Activated CD8-positive, alpha-beta memory T cell treated with anti-CD3 and anti-CD28 coated beads for 24 hours (primary cell): ENCODE data around the gene PDE3B.
A peak's percentile ranks its signal among the peaks of the same experiment; 100 is the strongest.
"Not testable (repeated sequence)": the region's sequence is repeated elsewhere in the genome, so short reads cannot be mapped to it uniquely, and the experiment has no call there.

ENCODE experiments used
- DNase-seq: peaks from one replicate; pipeline ENCODE4 v3.0.0-alpha.2; 2020

The PDE3B gene

DNA sequence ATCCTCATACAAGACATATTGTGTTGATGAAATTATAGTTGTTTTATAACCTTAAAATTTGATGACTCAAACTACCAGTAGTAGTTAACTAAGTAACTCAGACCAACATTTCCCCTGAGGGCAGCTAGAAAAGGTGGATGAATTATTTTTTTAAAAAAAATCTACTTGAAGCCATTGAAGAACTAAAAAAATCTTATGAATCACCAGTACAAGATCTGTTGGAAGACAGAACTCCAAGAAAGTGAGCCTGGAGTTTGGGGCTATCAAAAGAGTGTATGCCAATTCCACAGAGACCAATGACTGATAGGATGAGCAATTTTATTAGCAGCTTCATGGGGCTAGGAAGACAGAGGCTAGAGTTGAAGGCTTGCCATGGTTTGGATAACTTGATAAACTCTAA, 176.0 kb downstream of the PDE3B start:
- no peak for DNase-seq

DNA sequence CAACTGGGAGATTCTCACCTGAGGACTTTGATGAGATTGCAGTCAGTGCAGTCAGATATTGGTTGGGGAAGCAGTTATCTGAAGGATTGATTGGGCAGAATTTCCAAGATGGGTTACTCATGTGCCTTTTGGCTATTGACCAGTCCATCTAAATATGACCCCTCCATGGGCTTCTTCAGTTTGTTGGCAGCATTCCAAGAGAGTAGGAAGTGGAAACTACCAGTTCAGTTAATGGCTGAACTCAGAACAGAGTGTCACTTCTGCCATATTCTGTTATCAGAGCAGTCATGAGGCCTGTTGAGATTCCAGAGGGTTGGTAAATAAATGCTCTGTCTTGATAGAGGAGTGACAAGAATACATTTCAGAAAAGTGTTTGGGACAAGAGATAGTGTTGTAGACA, 177.4 kb downstream of the PDE3B start:
- no peak for DNase-seq

DNA sequence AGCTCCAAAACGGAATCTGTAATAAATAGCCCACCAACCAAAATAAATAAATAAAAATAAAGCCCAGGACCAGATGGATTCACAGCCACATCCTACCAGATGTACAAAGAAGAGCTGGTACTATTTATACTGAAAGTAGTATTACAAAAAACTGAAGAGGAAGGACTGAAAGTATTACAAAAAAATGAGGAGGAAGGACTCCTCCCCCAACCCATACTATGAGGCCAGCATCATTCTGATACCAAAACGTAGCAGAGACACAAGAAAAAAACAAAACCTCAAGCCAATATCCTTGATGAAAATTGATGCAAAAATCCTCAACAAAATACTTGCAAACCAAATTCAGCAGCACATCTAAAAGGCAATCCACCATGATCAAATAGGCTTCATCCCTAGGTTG, 183.0 kb downstream of the PDE3B start:
- no peak for DNase-seq

DNA sequence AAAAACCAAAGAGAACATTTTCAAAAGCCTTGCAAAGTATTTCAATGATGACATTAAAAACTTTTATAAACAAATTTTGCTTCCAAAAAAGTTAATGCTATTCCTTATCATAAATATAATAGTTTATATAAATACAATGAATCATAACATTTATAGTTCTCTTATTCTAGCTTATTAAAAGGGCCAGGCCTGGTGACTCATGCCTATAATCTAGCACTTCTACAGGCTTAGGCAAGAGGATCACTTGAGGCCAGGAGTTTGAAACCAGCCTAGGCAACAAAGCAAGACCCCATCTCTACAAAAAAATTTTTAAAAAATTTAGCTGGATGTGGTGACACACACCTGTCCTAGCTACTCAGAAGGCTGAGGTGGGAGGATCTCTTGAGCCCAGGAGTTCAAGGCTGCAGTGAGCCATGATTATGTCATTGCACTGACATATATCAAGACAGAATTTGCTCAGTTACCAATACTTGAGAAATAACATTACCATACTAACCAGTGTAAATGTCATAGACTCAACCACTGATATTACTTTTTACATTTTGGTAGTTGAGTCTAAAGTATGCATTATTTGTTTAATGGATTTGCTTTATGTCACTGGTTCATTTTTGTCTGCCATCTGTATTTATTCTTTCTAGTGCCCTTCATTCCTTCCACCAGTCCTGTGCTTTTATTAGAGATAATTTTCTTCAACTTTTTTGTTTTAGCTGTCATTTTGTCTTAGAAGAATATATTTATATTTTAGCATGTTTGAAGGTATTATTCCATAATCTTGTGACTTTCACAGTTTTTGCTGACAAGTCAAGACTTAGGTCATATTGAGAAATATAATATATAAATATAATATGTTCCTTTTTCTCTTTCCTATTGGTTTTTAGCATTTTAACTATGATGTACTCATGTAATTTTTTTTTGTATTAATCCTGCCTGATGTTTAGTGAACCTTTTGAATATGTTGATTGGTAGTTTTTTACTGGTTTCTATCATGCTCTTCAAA, 192.2 kb downstream of the PDE3B start:
- DNase-seq, result no peak

DNA sequence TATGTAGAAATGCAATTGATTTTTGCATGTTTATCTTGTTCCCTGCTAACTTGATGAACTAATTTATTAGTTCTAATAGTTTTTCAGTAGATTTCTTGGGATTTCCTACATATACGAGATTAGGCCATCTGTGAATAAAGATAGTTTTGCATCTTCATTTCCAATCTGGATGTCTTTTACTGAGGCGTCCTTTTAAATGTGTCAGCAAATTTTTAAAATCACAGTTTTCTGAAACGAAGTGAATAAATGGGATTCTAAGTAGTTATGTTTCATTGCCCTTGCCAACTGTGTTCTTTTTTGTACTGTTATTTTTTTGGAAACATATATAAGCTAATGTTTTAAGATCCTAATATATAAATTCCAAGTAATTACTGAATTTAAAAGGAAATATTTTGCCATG, 198.4 kb downstream of the PDE3B start:
- DNase-seq, result no peak

DNA sequence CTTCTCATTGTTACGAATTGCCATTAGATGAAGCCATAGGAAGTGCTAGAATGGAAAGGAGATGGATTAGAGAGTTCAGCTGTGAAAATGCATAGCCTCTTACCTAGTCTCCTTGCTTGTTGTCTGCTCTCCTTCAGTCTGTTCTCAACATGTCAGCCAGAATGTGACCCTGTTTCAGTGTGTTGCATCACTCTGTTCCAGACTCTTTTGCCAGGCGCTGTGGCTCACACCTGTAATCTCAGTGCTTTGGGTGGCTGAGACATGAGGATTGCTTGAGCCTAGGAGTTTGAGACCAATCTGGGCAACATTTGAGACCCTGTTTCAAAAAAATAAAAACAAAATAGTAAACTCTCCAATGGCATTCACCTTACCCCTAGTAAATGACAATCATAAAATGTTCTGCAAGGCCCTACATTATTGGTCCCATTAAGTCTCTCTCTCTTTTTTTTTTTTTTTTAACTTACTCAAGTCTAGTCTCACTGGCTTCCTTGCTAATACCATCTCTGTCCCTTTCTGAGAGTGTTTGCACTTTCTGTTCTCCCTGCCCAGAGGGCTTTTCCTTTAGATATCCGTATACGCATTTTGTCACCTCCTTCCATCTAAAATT, 209.1 kb downstream of the PDE3B start:
- DNase-seq, result no peak

DNA sequence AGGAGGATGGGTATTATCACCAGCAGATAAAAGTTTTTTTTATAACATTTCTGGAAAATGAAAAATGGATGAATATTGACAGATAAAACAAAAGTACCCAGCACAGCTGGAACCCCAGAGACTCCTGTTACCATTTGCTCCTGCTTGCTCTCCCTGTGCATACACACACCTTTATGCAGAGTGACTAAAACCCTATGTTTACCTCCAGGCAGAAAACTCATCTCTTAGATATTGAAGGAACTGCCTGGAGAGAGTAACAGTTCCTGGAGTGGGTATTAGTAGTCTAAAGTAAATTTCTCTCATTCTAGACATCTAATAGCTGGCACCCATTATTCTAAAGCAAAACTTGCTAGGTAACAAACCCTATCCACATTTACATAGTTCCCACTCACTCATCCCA, 210.5 kb downstream of the PDE3B start:
- DNase-seq, result no peak

DNA sequence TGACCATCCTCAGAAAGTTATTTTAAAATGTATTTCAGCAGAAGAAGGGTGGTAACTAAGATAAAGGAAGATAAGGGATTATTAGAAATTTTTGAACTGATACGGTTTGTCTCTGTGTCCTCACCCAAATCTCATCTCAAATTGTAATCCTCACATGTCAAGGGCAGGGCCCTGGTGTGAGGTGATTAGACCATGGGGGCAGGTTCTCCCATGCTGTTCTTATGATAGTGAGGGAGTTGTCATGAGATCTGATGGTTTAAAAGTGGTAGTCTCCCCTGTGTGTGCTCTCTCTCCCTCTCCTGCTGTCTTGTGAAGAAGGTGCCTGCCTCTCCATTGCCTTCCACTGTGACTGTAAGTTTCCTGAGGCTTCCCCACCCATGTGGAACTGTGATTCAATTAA, 212.3 kb downstream of the PDE3B start:
- no peak for DNase-seq

DNA sequence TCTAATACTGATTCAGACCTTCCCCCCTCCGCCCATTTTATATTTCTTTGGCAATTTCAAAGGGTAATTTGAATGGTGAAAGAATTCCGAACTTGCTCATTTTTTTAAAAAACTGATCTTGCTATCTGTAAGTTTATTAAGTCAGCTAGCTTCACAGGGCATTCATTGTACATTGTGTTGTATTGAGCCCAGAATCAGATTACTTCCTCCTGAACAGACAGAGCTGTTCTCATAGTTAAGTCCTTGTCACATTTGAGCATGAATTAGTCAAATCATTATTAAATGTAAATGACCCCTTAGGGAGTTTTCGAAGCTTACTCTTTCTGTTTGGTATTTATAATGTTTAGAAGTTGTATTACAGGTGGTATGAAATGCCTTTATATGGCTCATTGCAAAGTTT, 214.0 kb downstream of the PDE3B start:
- no peak for DNase-seq

DNA sequence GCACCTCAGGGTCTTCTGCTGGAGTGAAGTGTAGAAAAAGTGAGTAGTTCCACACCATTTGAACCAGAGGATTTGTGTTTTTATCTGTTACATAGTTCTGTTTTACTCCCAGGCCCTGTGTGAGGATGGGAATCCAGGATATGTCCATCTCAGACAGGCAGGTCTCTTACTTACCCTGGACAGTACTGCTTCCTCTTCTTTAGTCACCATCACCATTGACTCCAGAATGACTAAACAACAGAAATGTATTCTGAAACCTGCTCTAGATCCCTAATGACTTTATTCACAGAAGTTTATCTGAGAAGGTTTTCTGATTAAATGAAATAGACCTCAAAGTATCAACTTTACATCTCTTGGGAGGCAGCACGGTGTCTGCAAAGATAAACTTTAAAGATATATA, 214.8 kb downstream of the PDE3B start:
- DNase-seq, result no peak

DNA sequence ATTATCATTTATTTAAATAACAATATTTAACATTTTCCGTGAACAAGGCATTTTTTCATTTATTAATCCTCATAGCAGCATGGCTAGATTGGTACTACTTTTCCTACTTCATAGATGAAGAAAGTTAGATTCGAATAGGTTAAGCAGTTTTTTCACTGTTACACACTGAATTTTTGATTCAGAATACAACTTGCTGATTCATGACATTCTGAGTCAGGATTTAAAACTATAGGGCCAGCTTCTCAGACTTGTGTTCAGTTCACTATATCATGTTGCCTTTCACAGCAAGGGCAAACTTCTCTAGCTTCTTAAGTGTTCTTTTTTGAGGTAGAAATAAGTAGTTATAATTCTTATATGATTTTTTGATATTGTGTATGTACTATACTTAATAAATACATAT, 216.9 kb downstream of the PDE3B start:
- DNase-seq, result no peak

DNA sequence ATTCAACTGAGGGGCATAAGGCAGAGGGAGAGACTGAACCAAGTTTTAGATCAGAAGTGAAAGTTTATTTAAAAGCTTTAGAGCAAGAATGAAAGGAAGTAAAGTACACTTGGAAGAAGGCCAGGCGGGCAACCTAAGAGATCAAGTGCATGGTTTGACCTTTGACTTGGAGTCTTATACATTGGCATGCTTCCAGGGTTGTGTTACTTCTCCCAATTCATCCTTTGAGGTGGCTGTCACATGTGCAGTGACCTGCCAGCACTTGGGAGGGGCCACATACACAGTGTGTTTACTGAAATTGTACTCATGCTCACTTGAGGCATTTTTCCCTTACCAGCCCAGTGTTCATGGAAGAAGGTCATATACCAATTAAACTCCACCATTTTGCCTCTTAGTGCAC, 218.1 kb downstream of the PDE3B start:
- DNase-seq, result no peak

DNA sequence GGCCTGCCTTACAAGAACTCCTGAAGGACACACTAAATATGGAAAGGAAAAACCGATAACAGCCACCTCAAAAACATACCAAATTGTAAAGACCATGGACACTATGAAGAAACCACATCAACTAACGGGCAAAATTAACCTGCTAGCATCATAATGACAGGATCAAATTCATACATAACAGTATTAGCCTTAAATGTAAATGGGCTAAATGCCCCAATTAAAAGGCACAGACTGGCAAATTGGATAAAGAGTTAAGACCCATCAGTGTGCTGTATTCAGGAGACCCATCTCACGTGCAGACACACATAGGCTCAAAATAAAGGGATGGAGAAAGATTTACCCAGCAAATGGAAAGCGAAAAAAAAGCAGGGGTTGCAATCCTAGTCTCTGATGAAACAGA, 220.2 kb downstream of the PDE3B start:
- DNase-seq, result not testable (repeated sequence)

DNA sequence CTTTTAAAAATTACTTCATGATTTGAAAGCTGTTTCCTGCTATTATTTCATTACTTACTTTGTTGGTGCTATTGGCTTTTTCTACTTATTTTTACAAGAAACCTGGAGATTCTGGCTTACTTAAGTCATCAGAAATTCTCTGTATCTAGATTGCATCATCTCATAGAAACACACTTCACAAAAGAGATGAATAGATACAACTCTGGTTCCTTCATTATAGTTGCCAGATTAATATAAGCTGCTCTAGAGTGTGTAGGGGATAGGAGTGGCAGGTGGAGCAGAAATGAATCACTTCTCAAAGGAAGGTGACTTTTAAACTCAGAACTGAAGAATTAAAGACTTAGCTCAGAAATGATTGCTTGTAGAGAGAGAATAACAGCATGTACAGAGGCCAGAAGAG, 228.4 kb downstream of the PDE3B start:
- DNase-seq, result no peak

DNA sequence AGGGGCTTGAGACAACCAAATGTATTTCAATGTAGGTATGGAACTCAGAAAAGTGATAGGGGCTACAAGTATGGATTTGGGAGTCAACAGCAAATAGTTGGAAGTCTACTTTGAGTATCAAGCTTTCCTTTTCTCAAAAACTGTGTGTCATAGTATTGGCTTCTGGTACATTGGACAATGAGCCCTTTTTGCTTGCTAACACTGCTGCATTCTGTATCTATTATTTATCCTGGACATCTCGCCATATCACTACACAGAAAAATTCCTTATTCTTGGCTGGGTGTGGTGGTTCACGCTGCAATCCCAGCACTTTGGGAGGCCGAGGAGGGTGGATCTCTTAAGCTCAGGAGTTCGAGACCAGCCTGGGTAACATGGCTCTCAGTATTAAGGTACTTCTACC, 230.0 kb downstream of the PDE3B start:
- no peak for DNase-seq

DNA sequence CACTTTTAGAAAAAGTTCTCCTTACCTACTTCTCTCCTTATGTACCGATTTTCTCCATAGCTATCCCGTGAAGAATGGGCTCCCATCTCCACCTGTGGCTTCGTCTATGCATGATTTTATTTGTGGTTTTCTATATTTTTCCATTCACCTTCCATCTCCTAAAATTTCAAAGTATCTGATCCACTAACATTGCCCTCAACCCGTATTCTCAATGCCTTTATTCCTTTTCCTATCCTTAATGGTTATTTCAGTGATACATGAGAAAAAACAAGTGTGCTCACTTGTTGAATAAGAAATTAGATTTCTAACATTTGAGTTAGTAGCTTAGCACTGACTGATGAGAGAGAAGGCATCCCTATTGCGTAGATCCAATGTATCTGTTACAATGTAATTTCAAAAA, 231.6 kb downstream of the PDE3B start:
- no peak for DNase-seq

DNA sequence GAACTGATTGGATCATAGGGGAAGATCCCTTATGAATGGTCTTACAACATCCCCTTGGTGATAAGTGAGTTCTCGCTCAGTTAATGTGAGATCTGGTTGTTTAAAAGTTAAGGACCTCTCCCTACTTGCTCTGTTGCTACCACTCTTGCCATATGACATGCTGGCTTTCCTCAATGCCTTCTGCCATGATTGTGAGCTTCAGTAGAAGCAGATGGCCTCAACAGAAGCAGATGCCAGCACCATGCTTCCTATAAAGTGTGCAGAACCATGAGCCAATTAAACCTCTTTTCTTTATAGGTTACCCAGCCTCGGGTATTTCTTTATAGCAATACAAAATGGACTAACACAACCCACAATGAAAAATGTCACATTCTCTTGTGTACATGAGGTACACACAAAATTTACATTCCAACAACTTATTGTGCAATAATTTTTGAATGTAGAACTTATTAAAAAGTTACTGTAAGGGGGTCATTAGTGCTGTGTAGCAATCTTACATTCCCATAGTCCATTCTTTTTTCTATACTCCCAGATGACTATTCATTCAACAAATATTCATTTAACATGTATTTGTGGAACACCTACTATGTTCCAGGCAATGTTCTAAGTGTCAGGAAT, 238.1 kb downstream of the PDE3B start:
- DNase-seq, result no peak

DNA sequence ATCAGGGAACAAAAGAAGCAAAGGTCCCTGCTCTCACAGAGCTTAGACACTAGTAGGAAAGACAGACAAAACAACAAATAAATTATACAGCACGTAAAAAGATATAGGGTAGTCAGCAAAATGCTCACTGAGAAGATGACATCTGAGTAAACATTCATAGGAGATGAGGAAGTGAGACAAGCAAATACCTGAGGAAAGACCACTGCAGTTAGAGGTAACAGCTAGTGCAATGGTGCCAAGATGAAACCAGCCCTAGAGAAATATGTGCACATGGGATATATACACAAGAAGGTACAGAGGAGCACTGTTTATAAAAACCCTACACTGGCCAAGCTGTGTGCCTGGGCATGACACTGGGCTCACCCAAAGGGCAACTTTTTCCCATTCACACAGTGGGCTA, 238.6 kb downstream of the PDE3B start:
- DNase-seq, result no peak

DNA sequence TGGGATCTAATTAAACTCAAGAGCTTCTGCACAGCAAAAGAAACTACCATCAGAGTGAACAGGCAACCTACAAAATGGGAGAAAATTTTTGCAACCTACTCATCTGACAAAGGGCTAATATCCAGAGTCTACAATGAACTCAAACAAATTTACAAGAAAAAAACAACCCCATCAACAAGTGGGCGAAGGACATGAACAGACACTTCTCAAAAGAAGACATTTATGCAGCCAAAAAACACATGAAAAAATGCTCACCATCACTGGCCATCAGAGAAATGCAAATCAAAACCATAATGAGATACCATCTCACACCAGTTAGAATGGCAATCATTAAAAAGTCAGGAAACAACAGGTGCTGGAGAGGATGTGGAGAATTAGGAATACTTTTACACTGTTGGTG, 240.1 kb downstream of the PDE3B start:
- DNase-seq, result not testable (repeated sequence)

DNA sequence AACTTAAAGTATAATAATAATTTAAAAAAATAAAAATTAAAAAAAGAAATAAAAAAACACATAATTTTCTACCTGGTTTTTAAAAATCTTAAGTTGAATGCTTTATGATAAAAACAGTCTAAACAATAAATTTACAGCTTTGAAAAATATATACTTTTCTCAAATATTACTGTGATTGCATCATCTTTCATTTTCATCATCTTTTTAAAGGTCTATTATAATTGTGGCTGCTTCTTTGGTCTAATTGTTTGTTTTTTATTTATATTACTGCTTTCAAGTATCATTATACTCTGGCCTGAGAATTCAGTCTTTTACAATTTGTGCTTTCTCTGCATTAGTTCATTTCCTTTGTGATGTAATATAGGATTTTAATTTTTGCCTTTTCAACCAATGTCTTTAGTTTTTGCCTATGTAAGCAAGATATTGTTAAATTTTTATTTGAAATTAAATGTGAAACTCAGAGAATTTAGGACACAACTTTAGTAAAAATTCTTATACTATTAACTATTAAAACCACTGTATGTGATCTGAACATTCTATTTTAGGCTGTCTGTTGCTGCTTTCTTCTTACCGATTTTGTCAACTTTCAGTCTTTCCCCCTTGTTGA, 241.2 kb downstream of the PDE3B start:
- no peak for DNase-seq

DNA sequence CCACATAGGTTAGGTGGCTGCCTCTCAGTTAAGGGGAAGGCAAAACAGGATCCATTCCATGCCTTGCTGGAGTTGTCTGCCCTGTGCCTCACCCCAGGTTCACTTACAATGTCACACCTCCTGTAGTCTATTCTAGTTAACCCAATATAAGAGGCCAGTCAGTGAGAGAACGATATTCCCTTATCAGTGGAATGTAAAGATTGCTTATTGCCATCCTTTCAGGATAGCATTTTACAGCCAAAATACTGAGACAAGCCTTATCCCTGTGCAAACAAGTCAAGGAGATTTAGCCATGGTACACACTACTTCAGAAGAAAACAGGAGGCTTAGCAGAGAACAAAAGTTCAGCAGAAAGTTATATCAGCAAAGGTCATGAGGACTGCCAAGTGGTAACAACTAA, 242.9 kb downstream of the PDE3B start:
- DNase-seq, result no peak

DNA sequence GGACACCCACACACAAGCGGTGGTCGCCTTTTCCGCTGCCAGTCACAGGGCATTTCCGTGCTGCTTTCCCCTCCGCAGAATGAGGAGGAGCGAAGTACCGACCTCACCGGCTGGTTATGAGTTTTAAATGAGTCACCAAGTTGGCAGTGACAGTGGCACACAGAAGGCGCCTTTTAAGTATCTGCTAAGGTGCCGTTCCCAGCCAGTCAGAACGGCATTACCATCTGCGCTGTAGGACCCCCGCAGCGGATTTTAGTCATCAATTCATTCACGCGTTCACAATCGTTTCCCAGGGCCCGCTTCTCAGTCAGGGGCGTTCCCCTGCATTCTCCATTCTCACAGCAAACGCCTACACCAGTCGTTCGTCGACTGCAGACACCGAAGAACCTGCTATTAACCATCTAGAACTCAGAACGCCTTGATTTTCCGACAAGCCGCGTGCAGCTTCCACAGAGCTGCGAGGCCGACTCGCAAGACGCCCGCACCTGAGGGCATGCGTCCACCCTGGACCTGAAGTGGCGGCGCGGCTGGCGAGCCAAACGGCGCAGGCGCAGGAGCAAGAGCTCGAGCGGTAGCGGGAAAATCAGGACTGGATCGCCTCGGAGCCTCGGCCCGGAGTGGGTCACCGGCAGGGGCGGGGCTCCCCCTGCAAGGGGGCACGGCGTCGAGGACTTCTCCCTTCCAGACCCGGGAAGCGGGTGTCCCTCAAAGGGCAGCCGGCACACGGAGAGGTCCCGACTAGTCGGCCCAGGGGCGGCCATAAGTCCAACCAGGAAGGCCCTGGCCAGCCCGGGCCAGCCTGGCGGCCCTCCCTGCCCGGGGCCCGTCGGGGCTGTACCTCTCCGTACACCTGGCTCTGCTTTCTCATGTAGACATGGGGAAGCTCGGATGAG, 247.8 kb downstream of the PDE3B start:
- peak; percentile 94 for DNase-seq
